Ishikawa (cell line): ENCODE measurements around the gene KRT36.

Experiments
- CEBPB ChIP-seq: IDR thresholded peaks from 2 replicates; pipeline ENCODE4 v1.6.1; 2012
- CREB1 ChIP-seq: IDR thresholded peaks from 2 replicates; pipeline ENCODE4 v1.6.1; 2012; ENCODE audit warnings: low read depth
- EGR1 ChIP-seq: IDR thresholded peaks from 2 replicates; pipeline ENCODE4 v1.6.1; 2012
- EP300 ChIP-seq: IDR thresholded peaks from 2 replicates; pipeline ENCODE4 v1.6.1; 2012; ENCODE audit warnings: borderline replicate concordance
- FOXM1 ChIP-seq: IDR thresholded peaks from 2 replicates; pipeline ENCODE4 v1.6.1; 2012; ENCODE audit warnings: low read depth, borderline replicate concordance
- MAX ChIP-seq: IDR thresholded peaks from 2 replicates; pipeline ENCODE4 v1.6.1; 2012
- NFIC ChIP-seq: IDR thresholded peaks from 2 replicates; pipeline ENCODE4 v1.6.1; 2012
- RAD21 ChIP-seq: IDR thresholded peaks from 2 replicates; pipeline ENCODE4 v1.6.1; 2012; ENCODE audit warnings: low read depth
- REST ChIP-seq: IDR thresholded peaks from 2 replicates; pipeline ENCODE4 v1.6.1; 2012; ENCODE audit warnings: low read depth, mild to moderate bottlenecking
- TAF1 ChIP-seq: IDR thresholded peaks from 2 replicates; pipeline ENCODE4 v1.6.1; 2012; ENCODE audit warnings: low read depth, mild to moderate bottlenecking
- TCF12 ChIP-seq: IDR thresholded peaks from 2 replicates; pipeline ENCODE4 v1.6.1; 2012; ENCODE audit warnings: low read depth
- TEAD4 ChIP-seq: IDR thresholded peaks from 2 replicates; pipeline ENCODE4 v1.6.1; 2012
- YY1 ChIP-seq: IDR thresholded peaks from 2 replicates; pipeline ENCODE4 v1.6.1; 2012; ENCODE audit warnings: low read depth
- ZBTB7A ChIP-seq: IDR thresholded peaks from 2 replicates; pipeline ENCODE4 v1.6.1; 2012; ENCODE audit warnings: low read depth
- TF ChIP-seq, protein P1 (sequence below): IDR thresholded peaks from 2 replicates; pipeline ENCODE4 v1.6.1; 2012

Gene KRT36

DNA sequence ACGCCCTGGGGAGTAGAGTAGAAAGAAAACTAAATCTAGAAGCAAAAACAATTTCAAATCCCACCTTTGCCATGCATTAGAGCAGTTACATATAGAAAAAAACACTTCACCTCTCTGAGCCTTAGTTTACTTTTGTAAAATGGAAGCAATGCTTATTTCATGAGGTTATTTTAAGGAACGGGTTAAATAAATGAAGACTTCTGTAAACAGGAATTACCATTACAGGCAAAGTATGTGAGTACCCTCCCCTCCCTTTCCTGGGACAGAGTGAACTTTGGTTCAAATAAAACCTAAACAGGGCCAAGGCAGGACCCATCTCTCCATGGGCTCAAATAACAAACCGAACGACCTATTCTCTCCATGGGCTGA, 33.5 kb upstream of the KRT36 start:
- TF ChIP-seq EP300 (no peak), RAD21 (no peak), REST (no peak), TCF12 (no peak), NFIC (no peak), TAF1 (no peak), TEAD4 (no peak), YY1 (no peak), CEBPB (no peak), ZBTB7A (no peak), MAX (no peak), CREB1 (no peak)
- TF ChIP-seq, protein P1, sequence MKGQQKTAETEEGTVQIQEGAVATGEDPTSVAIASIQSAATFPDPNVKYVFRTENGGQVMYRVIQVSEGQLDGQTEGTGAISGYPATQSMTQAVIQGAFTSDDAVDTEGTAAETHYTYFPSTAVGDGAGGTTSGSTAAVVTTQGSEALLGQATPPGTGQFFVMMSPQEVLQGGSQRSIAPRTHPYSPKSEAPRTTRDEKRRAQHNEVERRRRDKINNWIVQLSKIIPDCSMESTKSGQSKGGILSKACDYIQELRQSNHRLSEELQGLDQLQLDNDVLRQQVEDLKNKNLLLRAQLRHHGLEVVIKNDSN = no peak

DNA sequence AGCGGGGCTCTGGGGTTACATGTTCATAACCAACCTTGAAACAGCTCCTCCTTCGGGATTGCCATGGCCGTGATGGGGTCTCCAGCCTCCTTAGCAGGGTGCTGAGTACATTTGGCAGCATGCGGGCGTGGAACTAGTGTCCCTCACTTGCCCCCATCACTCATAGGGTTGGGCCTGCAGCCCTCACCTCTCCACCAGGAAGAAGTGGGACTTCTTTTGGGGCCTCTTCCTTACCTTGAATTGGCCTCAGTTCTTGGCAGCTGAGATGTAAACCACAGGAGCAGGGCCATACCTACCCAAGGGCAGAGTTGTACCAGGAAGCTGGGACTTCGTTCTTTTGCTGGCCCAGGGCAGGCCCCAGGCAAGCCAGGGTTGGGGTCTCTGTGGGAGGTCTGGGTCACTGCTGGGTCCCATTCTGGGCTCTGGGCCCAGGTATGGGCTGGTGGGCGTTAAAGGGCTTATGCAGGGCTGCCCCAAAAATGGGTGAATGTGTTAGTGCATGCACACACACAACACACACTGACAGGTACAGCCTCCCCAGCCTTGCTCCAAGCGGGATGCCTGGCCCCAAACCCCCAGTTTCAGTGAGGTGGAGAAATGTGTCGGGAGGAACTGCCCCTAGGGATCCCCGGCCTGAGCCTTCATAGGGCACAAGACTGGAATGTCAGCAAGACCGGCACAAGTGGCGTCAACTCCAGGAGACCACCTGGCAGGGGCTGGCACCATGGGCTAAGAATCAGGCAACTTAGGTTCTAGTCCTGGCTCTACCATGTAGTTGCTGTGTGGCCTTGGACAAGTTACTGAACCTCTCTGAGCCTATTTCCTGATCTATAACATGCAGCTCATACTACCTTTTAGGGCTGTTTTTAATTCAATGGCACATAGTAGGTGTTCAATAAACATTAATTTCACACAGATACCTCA, 32.9 kb upstream of the KRT36 start:
- no peak for TF ChIP-seq CREB1
- no peak for TF ChIP-seq YY1
- TF ChIP-seq EGR1 = no peak
- TF ChIP-seq NFIC = no peak
- no peak for TF ChIP-seq FOXM1
- TF ChIP-seq REST = no peak
- no peak for TF ChIP-seq MAX
- no peak for TF ChIP-seq ZBTB7A
- no peak for TF ChIP-seq RAD21

- TF ChIP-seq TAF1 = no peak
- 0 out of 2 replicates have a peak, but pooled peaks have one; percentile 25 for TF ChIP-seq NFIC
- TF ChIP-seq RAD21 = no peak; the same call in 1 of the 2 replicates
- TF ChIP-seq REST = no peak
- TF ChIP-seq YY1 = no peak
- TF ChIP-seq CREB1 = no peak
- TF ChIP-seq MAX = peak; percentile 57; the same call in 1 of the 2 replicates
- peak; percentile 24; the same call in 1 of the 2 replicates for TF ChIP-seq FOXM1
- peak; percentile 91 for TF ChIP-seq TEAD4
- TF ChIP-seq EP300 = peak; percentile 49; the same call in 1 of the 2 replicates
- TF ChIP-seq TCF12 = peak; percentile 25; the same call in 1 of the 2 replicates
These were observed 32.0 kb upstream of the KRT36 start for GRCh38 chr17:41521574-41522261.

DNA sequence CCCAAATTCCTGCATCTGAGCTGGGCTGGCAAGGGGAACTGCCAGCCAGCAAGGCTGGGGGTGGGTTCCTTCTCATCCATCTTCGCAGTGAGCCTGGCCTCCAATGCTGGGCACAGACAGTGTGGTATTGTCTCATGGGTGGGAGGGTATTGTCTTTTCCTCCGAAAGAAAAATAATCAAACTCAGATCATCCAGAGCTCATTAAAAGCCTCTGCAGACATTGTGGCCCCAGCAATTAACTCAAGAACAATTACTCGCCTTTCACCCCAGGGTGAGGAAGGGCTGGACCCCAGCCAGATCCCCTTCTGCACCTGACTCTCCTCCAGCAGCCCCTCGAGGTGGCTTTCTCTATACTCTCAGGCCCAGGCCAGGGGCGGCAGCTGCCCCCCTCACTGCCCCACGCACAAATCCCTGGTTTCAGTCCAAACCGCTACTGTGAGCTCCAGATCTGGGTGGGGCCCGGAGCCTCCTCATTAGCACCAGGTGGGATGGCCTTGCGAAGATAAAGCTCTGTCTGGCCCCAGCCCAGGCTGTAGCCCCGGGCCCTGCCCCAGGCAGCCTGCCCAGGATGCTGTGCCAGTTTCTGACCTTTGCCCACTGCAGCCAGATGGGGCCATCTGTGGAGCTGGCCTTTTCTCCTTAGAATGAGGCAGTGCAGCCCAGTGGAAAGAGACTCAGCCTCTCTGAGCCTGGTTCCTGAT, 31.3 kb upstream of the KRT36 start:
- TF ChIP-seq RAD21 (no peak), NFIC (0 out of 2 replicates have a peak, but pooled peaks have one; percentile 9)
